ENCODE measurements around the gene TNRC6C.
"Not testable (repeated sequence)": the region's sequence is repeated elsewhere in the genome, so short reads cannot be mapped to it uniquely, and the experiment has no call there.

The TNRC6C gene

DNA sequence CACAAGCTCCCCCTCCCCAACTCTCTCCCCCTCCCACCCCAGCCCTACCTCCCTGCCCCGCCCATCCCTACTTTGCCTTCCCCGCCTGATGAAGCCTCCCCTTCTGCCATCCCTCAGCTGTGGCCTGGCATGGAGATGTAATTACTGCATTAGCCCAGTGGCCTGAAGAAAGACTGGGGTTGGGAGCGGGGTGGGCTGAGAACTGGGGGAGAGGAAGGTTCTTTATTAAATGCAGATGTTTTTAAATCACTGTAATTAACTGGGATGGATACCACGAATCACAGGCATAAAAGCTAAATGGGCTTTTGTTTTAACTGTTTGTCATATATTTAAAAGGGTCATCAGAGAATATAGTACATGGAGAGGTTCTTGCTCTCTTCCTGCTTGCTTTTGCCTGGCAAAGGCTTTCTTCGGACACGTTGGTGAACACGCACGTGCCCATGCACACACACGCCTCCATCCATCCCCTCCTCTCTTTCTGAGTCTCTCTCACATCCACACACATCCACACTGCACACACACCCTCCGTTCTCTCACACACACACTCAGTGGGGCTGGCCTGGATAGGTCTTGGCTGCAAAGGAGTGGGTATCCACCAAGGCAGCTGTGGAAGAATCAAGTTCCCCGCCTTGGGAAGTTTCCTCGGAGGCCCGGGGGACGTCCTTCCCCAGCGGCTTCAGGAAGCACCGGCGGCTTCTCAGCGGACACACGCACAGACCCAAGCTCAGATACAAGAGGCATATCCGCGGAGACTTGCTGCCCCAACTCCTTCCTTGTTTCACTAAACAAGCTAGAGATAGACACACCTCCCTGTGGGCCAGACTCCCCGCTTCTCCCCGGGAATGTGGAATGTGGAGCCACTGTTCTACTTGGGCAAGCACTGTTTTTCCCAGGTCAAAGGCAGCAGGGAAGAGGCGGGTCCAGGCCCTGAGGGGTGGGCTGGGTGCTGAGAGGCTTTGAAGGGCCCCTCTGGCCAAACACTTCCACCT is 27.4 kb upstream of the TNRC6C start:
- no peak for DNase-seq

DNA sequence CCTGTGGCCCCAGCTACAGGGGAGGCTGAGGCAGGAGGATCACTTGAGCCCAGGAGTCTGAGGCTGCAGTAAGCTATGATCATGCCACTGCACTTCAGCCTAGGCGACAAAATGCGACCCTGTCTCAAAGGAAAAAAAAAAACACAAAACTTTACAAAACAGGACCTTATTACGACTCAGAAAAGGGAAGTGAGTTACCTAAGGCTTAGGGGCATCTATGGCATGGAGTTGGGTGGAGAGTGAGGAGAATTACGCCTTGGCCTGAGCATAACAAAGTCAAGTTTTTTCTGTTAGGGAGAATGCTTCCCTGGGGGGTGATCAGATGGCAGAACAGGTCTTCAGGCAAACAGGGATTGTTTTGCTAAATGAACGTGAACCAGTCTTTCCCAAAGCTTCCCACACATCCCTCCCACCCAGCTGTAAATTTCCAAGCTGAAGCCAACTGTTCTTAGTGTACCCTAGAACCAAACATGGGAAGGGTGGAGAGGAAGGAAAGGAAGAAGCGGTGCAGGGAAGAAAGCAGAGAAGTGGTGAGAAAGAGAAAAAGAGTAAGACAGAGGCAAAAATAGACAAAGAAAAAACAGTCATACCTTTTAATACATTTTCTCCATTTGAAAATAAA is 24.6 kb upstream of the TNRC6C start:
- DNase-seq: no peak

DNA sequence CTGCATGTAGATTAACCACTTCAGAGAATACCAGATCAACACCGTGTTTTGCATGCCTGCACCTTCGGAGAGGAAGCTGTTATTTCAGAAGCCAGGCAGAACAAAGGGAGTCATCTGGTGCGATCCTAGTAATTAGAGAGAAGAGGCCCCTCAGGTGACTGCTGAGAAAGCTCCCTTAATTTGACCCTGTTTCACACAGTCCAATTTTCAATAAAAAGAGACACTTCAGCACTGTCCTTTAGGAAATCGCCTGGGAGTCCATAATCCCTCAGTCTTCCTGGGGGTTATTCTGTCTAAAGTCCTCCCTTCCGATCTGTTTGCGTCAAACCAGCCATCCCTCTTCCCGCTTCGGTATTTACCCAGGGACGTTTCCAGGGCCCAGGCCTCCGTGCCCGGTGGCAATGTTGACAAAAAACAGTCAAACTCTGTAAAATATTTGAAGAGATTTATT is 23.4 kb upstream of the TNRC6C start:
- DNase-seq: no peak

DNA sequence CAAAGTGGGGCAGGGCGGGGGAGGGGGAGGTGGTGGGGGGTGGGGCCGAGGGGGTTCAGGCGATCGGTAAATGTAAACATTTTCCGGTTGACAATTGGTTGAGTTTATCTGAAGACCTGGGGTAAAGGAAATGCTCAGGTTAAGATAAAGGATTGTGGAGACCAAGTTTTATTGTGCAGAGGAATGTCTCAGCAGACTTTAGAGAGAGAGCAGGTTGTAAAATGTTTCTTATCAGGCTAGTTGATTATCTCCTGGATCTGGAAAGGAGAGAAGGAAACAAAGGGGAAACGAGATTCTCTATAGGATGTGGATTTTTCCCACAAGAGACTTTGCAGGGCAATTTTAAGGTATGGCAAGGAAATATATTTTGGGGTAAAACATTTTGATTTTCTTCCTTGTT is 22.8 kb upstream of the TNRC6C start:
- not testable (repeated sequence) for DNase-seq

DNA sequence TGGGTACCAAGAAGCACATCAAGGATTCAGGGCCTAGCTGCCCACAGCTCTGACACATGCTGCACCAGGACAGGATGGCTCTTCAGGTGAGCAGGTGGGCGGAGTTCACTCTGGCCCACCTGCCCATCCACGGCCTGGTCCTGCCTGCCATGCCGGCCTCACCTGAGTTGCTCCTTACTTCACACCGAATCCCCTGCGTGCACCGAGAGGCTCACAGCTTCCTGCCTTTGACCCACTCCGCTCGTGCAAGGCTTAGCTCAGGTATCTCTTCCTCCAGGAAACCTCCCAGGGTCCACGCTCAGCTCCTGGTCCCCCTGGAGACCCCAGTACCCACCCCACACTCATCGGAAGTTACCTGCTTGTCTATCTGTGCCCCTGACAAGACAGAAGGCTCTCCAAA is 21.6 kb upstream of the TNRC6C start:
- DNase-seq: no peak

DNA sequence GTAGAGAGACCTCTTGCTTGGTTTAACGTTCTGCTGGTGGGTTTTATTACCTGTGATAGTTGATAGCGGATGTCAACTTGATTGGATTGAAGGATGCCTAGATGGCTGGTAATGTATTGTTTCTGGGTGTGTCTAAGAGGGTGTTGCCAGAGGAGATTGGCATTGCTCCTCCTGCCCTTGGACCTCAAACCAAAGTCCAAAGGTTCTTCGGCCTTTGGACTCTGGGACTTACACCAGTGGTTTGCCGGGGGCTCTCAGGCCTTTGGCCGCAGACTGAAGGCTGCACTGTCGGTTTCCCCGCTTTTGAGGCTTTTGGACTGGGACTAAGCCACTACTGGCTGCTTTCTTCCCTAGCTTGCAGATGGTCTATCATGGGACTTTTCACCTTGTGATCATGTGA is 17.5 kb upstream of the TNRC6C start:
- DNase-seq: no peak

DNA sequence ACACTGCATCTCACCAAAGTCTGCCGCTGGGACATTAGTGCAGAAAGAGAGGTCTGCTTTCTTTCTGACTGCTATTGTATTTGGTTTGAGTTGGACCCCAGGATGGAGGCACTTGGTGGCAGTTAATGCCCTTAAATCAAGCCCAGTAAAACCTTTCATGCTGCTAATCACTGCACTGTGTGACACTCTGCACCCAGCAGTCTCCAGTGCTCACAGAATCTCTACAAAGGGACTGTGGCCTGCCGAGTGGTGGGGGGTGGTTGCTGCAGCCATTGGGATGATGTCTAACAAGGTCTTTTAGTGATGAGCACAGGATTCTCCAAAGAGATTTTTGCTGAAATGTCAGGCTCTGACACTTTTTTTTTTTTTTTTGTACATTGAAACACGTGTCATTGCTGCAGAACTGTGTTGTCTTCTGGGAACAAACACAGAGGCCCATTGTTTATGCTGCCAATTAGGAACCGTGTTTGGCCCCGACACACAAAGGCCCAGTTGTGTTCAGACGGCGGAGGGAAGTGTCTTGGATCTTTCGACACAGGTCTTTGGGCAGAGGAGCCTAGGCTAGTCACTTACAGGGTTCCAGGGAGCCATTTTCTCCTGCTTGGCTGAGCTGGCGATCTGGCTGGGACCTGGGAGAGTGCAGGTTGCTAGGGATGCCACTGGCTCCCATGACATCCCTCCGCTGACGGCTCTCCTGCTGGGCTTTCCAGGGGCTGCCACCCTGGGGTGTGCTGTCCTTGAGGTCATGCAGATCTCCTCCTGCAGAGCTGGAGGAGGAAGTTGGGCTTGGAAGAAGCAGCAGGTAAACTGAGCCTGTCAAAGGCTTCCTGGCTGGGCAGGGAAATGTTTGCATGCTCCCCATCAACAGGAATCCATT is 16.2 kb upstream of the TNRC6C start:
- no peak for DNase-seq

DNA sequence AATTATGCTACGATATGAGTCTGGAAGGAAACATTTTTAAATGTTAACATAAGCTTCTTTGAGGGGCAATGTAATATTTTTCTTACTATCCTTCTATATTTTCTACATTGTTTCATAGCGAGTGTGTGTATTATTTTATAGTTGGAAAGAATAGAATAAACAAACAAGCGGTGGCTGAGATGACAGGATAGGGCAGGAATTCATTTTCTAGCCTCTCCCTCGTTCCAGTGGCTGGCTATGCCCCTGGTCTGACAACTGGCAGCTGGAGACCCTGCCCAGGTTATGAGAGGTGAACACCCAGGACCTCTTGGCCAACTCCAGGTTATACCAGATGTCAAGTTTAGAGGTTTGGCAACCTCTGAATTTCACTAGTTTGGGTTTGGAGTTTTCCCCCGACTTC is 14.5 kb upstream of the TNRC6C start:
- no peak for DNase-seq

DNA sequence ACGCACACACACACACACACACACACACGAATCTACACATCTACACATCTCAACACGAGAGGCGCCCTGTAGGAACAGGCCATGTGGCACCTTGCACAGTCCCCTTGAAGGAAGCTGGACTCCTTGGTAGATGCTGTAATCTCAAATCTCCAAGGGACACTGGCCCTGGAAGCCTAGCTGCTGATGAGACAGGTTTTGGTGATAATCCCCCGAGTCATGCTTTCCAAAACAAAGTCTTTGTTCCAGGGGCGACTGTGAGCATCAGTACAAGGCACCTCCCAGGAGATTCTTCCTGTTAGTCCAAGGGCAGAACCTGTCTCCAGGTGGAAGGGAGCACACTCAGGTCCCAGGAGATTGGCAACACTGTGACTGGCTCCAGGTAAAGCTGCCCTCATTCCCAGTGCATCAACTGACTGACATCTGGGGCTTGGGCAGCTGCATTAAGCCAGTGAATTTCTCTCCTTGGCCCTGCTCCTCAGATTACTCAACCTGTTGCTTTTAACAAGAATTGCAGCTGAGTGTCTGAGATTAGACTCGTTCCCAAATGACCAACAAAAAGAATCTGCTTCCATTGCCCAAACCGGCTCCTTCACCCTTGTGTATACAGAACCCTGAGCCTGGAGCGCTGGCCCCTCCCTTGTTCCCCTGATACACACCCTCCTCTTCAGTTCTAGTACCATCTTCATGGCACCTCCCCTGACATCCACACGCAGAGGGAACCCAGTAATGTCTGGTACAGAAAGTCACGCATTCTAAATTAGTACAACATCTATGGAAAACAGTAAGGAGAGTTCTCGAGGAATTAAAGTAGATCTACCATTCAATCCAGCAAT is 13.9 kb upstream of the TNRC6C start:
- no peak for DNase-seq

DNA sequence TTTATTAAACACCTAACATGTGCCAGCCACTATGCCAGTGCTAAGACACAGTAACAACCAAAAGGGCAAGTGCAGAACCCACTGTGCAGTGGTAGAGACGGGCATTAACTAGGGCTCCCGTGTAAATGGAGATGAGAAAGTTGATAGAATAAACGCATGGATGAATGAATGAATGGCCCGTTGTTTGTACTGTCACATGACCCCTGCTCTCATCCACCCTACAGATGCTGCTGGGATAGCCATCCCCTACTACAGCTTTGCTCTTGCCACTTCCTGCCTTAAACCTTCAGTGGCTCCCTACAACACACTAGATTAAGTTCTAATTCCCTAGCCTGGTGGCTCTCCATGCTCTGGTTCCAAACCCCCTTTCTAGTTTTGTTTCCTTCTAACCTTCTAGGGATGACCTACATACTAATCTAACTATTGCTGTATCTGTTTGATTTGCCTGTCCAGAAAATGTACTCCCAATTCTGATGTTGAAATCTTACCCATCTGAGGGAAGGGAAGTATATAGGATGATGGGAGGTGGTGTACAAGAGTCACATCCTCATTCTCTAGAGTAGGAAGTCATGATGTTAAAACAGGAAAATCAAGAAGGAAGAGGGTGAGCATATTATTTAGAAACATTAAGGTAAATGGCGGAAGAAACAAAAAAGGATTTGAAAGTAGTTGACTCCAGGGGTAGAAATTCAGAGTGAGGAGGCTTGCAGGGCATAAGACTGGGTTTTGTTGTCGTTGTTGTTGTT is 11.4 kb upstream of the TNRC6C start:
- no peak for DNase-seq

DNA sequence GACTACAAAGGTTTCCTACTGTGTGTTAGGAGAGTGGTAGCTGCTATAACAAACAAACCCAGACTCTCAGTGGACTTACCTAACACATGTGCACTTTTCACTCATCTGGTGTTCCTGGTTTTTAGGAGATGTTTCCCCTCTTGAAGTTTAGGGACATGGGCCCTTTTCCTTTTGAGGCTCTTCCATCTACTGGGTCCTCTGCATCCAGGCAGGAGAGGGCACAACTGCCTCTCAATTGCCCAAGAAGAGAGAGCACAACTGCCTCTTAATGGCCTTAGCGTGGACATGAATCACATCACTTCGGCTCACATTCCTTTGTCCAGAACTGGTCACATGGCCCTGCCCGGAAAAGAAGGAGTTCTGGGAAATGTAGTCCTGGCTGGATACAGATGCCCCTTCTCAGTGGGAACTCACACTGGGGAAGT is 9.8 kb upstream of the TNRC6C start:
- no peak for DNase-seq

DNA sequence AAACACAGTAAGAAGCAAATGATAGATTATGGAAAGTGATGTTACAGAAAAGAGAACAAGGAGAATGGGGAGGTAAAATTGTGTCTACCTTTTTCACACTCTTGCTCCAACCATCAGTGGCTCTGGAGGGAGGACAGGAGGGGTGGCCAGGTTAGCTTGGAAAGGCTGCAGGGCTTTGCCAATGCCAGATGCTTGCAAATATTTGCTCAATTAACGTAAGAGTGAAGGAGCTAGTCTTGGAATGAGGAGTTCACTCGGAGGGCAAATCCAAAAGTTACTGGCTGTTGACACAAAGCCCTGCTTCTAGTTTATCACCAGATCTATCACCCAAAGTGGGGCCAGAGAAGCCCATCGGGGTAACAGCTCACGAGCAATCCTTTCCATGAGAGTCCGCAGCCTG is 7.4 kb upstream of the TNRC6C start:
- no peak for DNase-seq

DNA sequence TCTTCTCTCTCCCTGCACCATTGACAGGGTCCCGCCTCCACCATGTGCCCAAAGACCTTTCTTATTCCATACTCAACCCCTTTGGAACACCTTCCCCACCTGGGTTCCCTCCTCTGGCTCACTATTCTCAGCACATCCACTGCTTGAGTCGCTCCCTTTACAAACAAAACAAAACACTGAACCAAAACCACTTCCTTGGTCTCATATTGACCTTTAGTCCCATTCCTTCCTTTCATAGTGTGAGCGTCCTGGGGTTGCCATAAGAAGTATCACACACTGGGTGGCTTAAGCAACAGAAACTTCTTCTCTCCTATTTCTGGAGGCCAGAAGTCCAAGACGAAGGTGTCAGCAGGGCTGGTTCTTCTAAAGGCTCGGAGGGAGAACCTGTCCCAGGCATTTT is 6.1 kb upstream of the TNRC6C start:
- DNase-seq: no peak

DNA sequence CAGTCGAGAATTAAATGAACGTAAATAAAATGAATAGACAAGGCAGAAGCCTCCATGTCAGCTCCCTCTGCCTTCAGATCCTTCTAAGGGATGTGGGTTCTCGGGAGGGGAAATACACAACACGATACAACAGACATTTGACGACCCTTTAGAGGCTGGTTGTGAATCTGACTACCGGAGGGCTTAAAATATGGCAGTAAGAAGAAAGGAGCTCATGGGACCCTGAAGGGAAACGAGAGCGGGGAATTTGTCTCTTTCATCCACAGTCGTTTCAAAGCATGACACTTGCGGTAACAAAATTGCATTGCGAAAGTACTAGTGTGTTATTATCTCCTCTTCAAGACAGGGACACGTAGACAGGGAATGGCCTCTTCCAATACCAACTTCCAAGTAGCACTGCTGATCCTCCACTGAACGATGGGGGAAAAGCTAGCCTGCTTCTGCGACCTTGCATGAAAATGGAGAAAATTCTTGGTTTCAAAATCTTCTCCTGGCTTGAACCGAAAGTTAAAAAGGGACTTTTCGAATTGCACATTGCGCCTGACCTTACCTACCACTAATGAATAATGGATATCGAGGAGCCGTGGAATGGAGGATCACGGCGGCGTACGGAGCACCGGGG is 1.2 kb upstream of the TNRC6C start:
- no peak for DNase-seq

DNA sequence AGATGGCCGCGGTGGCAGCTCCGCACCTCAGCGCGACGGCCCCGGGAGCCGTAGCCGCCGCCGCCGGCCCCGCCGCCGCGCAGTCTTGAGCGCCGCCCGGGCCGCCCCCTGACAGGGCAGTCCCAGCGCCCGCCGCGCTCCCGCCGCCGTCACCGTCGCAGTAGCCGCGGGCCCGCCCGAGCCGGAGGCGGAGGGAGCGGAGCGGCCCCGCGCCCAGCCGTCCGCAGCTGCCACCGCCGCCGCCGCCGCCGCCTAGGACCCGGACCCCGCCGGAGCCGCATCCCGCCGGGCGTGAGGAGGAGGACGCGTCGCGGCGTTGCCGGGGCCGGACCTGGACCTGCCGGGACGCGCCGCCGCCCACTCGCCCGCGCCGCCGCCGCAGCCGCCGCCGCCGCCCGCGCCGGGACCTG is 218 bp downstream of the TNRC6C start:
- DNase-seq: no peak

DNA sequence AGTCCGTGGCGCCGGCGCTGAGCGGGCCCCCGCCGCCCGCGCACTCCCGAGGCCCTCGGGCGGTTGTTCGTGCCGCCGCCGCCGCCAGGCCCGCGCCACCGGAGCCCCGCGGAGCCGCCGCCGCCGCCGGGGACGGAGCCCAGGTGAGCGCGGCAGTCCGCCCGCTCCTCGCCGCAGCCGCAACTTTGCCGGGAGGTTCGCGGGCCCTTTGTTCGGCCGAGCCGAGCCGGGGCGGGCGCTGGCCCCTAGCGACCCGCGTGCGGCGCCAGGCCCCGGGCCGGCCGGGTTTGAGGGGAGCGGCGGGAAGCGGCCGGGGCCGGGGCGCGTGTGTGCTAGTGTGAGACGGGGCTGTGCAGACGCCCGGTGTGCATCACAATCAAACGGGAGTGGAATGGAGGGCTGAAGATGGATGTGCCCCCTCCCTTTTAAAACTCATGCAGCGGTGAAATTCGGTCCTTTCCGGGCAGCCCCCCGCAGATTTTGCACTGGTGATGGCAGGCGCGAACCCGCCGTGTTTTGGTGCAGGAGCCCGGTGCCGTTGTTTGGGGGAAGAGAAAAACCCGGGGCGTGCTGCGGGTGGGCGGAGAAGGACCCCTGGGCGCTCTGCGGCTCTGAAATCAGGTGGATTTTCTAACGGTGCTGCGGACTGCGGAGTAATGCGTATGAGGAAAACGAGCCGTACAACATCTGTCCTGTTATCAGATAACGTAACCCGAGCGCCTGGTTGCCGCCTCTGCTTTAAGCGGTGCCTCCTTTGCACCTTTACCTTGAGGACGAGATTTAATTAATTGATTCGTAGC is 823 bp downstream of the TNRC6C start:
- DNase-seq: no peak

DNA sequence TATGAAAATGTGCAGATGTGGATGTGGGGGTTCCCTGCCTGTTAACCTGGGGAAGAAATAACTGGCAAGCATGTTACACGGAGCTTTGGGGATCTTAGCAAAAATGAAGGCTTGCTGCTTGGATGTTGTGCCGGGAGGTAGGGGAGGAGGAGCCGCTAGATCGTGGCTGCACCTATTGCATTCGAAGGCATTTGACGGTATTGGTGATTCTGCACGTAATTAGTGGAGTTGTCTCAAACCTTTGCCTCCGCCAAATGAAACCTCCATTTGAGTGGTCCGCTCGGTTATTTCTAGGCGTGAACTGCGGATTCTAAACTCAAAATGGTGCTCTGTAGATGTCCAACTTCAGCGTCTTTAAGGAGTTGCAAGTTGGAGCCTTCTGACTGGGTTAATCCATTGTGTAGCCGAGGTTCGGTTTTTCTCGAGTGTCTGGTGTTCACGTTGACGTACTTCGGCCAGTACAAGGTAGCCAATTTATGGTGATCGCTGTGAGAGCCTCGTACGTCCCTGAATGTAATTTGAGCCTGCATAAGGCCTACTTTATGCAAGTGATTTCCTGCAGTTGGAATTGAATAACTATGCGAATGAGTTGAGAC is 1.5 kb downstream of the TNRC6C start:
- DNase-seq: no peak

DNA sequence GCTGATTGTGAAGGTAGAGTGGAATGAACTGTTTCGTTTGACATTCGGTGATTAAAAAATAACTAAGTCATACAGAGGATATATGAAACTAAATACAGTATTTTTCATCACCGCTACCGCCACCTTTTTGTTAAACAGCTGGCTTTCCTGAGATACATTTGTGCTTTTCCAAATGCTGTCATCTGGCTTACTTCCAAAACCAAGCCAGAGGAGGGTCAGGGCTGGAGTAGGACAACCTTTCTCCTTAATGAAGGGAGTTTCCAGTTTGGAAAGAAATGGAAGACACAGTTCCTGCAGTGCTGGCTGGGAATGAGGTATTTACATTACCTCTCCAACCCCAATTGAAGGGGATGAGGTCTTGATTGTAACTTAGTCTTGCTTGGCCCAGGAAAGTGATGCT is 3.2 kb downstream of the TNRC6C start:
- no peak for DNase-seq

DNA sequence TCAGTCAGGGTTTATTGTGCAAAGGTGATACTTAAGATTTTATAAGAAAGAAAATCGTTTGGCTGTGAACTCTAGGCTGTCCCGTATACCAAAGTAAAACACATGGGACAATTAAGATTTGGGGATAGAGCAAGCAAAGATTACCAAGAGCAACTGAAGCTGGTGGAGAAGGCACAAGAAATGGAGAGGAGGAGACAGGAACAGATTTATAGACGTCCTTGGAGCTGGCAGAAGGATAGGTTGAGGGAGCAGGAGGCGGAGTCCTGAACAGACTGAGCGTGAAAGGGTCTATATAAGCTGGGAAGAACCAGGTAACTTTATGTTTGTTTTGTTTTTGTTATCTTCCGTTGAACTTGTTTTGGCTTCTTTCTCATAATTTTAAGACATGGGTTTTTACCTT is 3.8 kb downstream of the TNRC6C start:
- no peak for DNase-seq

DNA sequence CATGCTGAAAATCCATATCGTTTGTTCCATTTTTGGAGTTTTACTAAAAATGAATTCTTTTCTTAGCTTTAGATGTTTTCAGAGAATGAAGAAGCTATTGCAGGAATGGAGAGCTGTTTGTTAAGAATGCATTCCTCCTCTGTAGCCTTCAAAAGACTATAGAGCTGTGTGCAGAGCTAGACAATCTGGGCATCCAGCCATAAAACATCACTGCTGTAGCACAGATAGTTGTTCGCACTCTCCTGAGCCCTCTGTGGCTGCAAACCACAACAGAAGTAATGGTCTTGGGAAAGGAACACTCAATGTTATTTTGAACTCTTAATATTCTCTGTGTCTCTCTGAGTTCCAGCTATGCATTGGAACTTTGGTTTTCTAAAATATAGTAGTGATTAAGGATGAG is 4.9 kb downstream of the TNRC6C start:
- DNase-seq: no peak

All from NCI-H1930 (cell line).